ENCODE data around the gene PRAMEF12. TPM values are rescaled to one million over a fixed set of nuclear protein-coding genes. Genes with fewer than 3 reads are reported as not detected.

Gene PRAMEF12
- polyA plus RNA-seq, 5 donors, result not detected

Other genes starting within 250 kb of the PRAMEF12 start
- gene DHRS3, start 155.5 kb upstream of the PRAMEF12 start, polyA plus RNA-seq (ENCODE audit: insufficient read depth in 1 of 5, insufficient read length in 5 of 5, low replicate concordance in 1 of 5), result 10 to 100 TPM; 31.0 to 49.4 (median 43.0) TPM
- gene AADACL4, start 129.7 kb upstream of the PRAMEF12 start, polyA plus RNA-seq (ENCODE audit: insufficient read depth in 1 of 5, insufficient read length in 5 of 5, low replicate concordance in 1 of 5), result under 1 TPM in 2 of 5 donors, not detected in 3; 0.09 to 0.15 TPM
- gene AADACL3, start 57.6 kb upstream of the PRAMEF12 start, polyA plus RNA-seq (ENCODE audit: insufficient read depth in 1 of 5, insufficient read length in 5 of 5, low replicate concordance in 1 of 5), result not detected
- gene CFAP107, start 27.5 kb upstream of the PRAMEF12 start, polyA plus RNA-seq (ENCODE audit: insufficient read depth in 1 of 5, insufficient read length in 5 of 5, low replicate concordance in 1 of 5), result 1 to 10 TPM in 4 of 5 donors, under 1 TPM in 1; 0.26 to 3.0 (median 1.7) TPM
- not detected for gene PRAMEF1, start 17.7 kb downstream of the PRAMEF12 start, polyA plus RNA-seq (ENCODE audit: insufficient read depth in 1 of 5, insufficient read length in 5 of 5, low replicate concordance in 1 of 5)
- not detected for gene PRAMEF11, start 57.7 kb downstream of the PRAMEF12 start, polyA plus RNA-seq (ENCODE audit: insufficient read depth in 1 of 5, insufficient read length in 5 of 5, low replicate concordance in 1 of 5)
- under 1 TPM in 3 of 5 donors, not detected in 2; 0.15 to 0.28 (median 0.23) TPM for gene HNRNPCL1, start 75.0 kb downstream of the PRAMEF12 start, polyA plus RNA-seq (ENCODE audit: insufficient read depth in 1 of 5, insufficient read length in 5 of 5, low replicate concordance in 1 of 5)
- not detected for gene PRAMEF2, start 83.3 kb downstream of the PRAMEF12 start, polyA plus RNA-seq (ENCODE audit: insufficient read depth in 1 of 5, insufficient read length in 5 of 5, low replicate concordance in 1 of 5)
- gene PRAMEF4, start 112.5 kb downstream of the PRAMEF12 start, polyA plus RNA-seq (ENCODE audit: insufficient read depth in 1 of 5, insufficient read length in 5 of 5, low replicate concordance in 1 of 5), result not detected
- gene PRAMEF10, start 124.5 kb downstream of the PRAMEF12 start, polyA plus RNA-seq (ENCODE audit: insufficient read depth in 1 of 5, insufficient read length in 5 of 5, low replicate concordance in 1 of 5), result not detected
- not detected for gene PRAMEF7, start 142.9 kb downstream of the PRAMEF12 start, polyA plus RNA-seq (ENCODE audit: insufficient read depth in 1 of 5, insufficient read length in 5 of 5, low replicate concordance in 1 of 5)
- gene PRAMEF6, start 173.8 kb downstream of the PRAMEF12 start, polyA plus RNA-seq (ENCODE audit: insufficient read depth in 1 of 5, insufficient read length in 5 of 5, low replicate concordance in 1 of 5), result not detected

Data from right lung (tissue), 5 donors.